Stimulated activated CD4-positive, alpha-beta T cell treated with anti-CD3 and anti-CD28 coated beads, TNF-alpha, amount 100 ng/mL, for 48 hours (primary cell): ENCODE results near the gene CMYA5.

ENCODE experiments used
- DNase-seq, 3 donors: peaks; one replicate each; pipeline ENCODE4 v3.0.0-alpha.2; 2020; ENCODE audit warnings: low read depth in 3 of 3

The CMYA5 gene

GRCh38 chr5:79834754-79835714 lies 145.4 kb downstream of the CMYA5 start:
- DNase-seq = no peak

- no peak for DNase-seq
Measured at GRCh38 chr5:79837761-79838551, 148.3 kb downstream of the CMYA5 start.

- no peak for DNase-seq
Measured at GRCh38 chr5:79840084-79840990, 150.7 kb downstream of the CMYA5 start.

GRCh38 chr5:79841172-79841571 lies 151.5 kb downstream of the CMYA5 start:
- no peak for DNase-seq

GRCh38 chr5:79842006-79842881 lies 152.6 kb downstream of the CMYA5 start:
- no peak for DNase-seq

- no peak for DNase-seq
Measured at GRCh38 chr5:79842991-79843390, 153.4 kb downstream of the CMYA5 start.

GRCh38 chr5:79843450-79844388 lies 154.1 kb downstream of the CMYA5 start:
- no peak for DNase-seq

- no peak for DNase-seq
Measured at GRCh38 chr5:79844571-79844970, 154.9 kb downstream of the CMYA5 start.

- peak in 1 of 3 donors; percentile 34 for DNase-seq
Measured at GRCh38 chr5:79845448-79846197, 156.0 kb downstream of the CMYA5 start.

GRCh38 chr5:79846198-79846521 lies 156.5 kb downstream of the CMYA5 start:
- DNase-seq = no peak

- DNase-seq = no peak
Measured at GRCh38 chr5:79847561-79847960, 157.9 kb downstream of the CMYA5 start.

- DNase-seq = no peak
Measured at GRCh38 chr5:79849061-79849460, 159.4 kb downstream of the CMYA5 start.
